ENCODE data around the gene COA1. TPM values are rescaled to one million over a fixed set of nuclear protein-coding genes. Genes with fewer than 3 reads are reported as not detected.

COA1 gene
- polyA plus RNA-seq, 2 of the 4 experiments (the other 2 are of a cell fraction) = 57.5 to 91.4 TPM

- TF ChIP-seq CBX8 (IDR thresholded peaks at IDR 0.05) = no peak
- TF ChIP-seq MAZ (IDR thresholded peaks at IDR 0.05; ENCODE audit: borderline replicate concordance, low read depth, low read length) = no peak
- TF ChIP-seq CEBPB (IDR thresholded peaks at IDR 0.05) = peak; percentile 71 to 90
- no peak for TF ChIP-seq MYC (IDR thresholded peaks at IDR 0.05; ENCODE audit: borderline replicate concordance, low read length)
- TF ChIP-seq ZFP36 (IDR thresholded peaks at IDR 0.05; ENCODE audit: borderline replicate concordance, partially characterized antibody) = no peak
- TF ChIP-seq ELK1 (IDR thresholded peaks at IDR 0.05; ENCODE audit: low read depth, low read length) = no peak
- no peak for TF ChIP-seq TP53 (CRISPR knock-in tag; IDR thresholded peaks at IDR 0.05)
- TF ChIP-seq FOXS1 (CRISPR knock-in tag; IDR thresholded peaks at IDR 0.05) = no peak
- peak; percentile 28; the same call in 1 of the 3 replicates for TF ChIP-seq SMC3 (IDR thresholded peaks at IDR 0.05)
- TF ChIP-seq GATA3 (IDR thresholded peaks at IDR 0.05; ENCODE audit: borderline replicate concordance) = peak; percentile 44; the same call in 1 of the 2 replicates
- TF ChIP-seq EP300 (IDR thresholded peaks at IDR 0.05) = peak; percentile 21 to 60; a peak in 1 of 5 replicates
- peak; percentile 83 for TF ChIP-seq FOSL2 (IDR thresholded peaks at IDR 0.05)
- peak; percentile 88 for TF ChIP-seq FOSL2 (CRISPR knock-in tag; IDR thresholded peaks at IDR 0.05)
- TF ChIP-seq ZC3H11A (IDR thresholded peaks at IDR 0.05) = no peak
- no peak for TF ChIP-seq RARB (CRISPR knock-in tag; IDR thresholded peaks at IDR 0.05)
- TF ChIP-seq TFCP2L1 (CRISPR knock-in tag; IDR thresholded peaks at IDR 0.05) = no peak
- TF ChIP-seq RFX5 (IDR thresholded peaks at IDR 0.05) = no peak
- TF ChIP-seq HEYL (CRISPR knock-in tag; IDR thresholded peaks at IDR 0.05) = no peak
- TF ChIP-seq HES2 (IDR thresholded peaks at IDR 0.05) = no peak
These were observed 81.5 kb downstream of the COA1 start (continued) for GRCh38 chr7:43647673-43648472.

- Histone ChIP-seq H3K27ac (peak overlapping the region; percentile 69 to 92), H3K4me2 (peak overlapping the region; percentile 75), H3K4me3 (no peak overlapping the region), H3K9me3 (no peaks in the 10 kb centered on the region), H3K4me1 (peaks cover 62% of the 10 kb centered on the region)
- ChIA-PET POLR2A (interaction anchor here (0.6 to 2.0 kb wide), 4 partner anchors 63 to 715 kb away, joined by 3 to 27 read pairs (median 4); partner anchors contain the start of genes COA1 and STK17A), CTCF (interaction anchor here (1.0 to 4.5 kb wide), 7 partner anchors 18 to 192 kb away, joined by 4 to 25 read pairs (median 7); partner anchors contain the start of gene STK17A)
- no peak for ATAC-seq
- 92% methylated on average over 7 of the region's 7 CpGs for whole genome bisulfite sequencing (ENCODE audit: missing lambda C conversion rate)
- no peak for FAIRE-seq
- DNase-seq (ENCODE audit: low read depth in 1 of 2, low spot score in 1 of 2) = no peak
- no peak for TF ChIP-seq RFX5 (IDR thresholded peaks at IDR 0.05)
- TF ChIP-seq JUNB (IDR thresholded peaks at IDR 0.05) = no peak
- no peak for TF ChIP-seq HEYL (CRISPR knock-in tag; IDR thresholded peaks at IDR 0.05)
- no peak for TF ChIP-seq FOSL2 (IDR thresholded peaks at IDR 0.05)
- TF ChIP-seq FOSL2 (CRISPR knock-in tag; IDR thresholded peaks at IDR 0.05) = no peak
- no peak for TF ChIP-seq TP53 (CRISPR knock-in tag; IDR thresholded peaks at IDR 0.05)
- TF ChIP-seq FOSB (CRISPR knock-in tag; IDR thresholded peaks at IDR 0.05) = no peak
- no peak for TF ChIP-seq CBX2 (IDR thresholded peaks at IDR 0.05; ENCODE audit: borderline replicate concordance, low read depth)
- TF ChIP-seq FOXS1 (CRISPR knock-in tag; IDR thresholded peaks at IDR 0.05) = no peak
- TF ChIP-seq CHD4 (IDR thresholded peaks at IDR 0.05; ENCODE audit: borderline replicate concordance) = no peak
- no peak for TF ChIP-seq KDM5A (IDR thresholded peaks at IDR 0.05)
- no peak for TF ChIP-seq EP300 (IDR thresholded peaks at IDR 0.05)
- TF ChIP-seq MAX (IDR thresholded peaks at IDR 0.05) = no peak
- TF ChIP-seq CEBPB (IDR thresholded peaks at IDR 0.05) = no peak
- TF ChIP-seq SREBF2 (IDR thresholded peaks at IDR 0.05) = no peak
- TF ChIP-seq RARB (CRISPR knock-in tag; IDR thresholded peaks at IDR 0.05) = no peak
- TF ChIP-seq JUN (IDR thresholded peaks at IDR 0.05) = no peak
- no peak for TF ChIP-seq KDM1A (IDR thresholded peaks at IDR 0.05; ENCODE audit: low read depth)
- TF ChIP-seq, protein P1, sequence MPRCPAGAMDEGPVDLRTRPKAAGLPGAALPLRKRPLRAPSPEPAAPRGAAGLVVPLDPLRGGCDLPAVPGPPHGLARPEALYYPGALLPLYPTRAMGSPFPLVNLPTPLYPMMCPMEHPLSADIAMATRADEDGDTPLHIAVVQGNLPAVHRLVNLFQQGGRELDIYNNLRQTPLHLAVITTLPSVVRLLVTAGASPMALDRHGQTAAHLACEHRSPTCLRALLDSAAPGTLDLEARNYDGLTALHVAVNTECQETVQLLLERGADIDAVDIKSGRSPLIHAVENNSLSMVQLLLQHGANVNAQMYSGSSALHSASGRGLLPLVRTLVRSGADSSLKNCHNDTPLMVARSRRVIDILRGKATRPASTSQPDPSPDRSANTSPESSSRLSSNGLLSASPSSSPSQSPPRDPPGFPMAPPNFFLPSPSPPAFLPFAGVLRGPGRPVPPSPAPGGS (IDR thresholded peaks at IDR 0.05) = no peak
- no peak for TF ChIP-seq ZC3H11A (IDR thresholded peaks at IDR 0.05)
- no peak for TF ChIP-seq HMGXB4 (CRISPR knock-in tag; IDR thresholded peaks at IDR 0.05; ENCODE audit: borderline replicate concordance)
These were observed 82.0 kb downstream of the COA1 start for GRCh38 chr7:43647339-43647672.

Data from A549 (cell line).